ENCODE measurements around the gene TNS1. TPM values are rescaled to one million over a fixed set of nuclear protein-coding genes. Genes with fewer than 3 reads are reported as not detected.
A peak's percentile ranks its signal among the peaks of the same experiment; 100 is the strongest.

The TNS1 gene
- total RNA-seq, 1 donor from 2014 or later: 227 TPM

- Mint-ChIP-seq H3K27ac (ENCODE audit: unreplicated experiment) (peak overlapping the region; percentile 75), H3K27me3 (ENCODE audit: low read depth) (no peaks in the 10 kb centered on the region), H3K9me3 (ENCODE audit: low read depth) (no peaks in the 10 kb centered on the region), H3K36me3 (ENCODE audit: low read depth) (peaks cover 47% of the 10 kb centered on the region), H3K4me1 (ENCODE audit: low read depth) (peaks cover 48% of the 10 kb centered on the region), H3K4me3 (ENCODE audit: unreplicated experiment) (no peak overlapping the region)
- no peak for TF ChIP-seq CTCF (IDR thresholded peaks at IDR 0.05)
- DNase-seq (ENCODE audit: low spot score): peak; percentile 61
These were observed 174.5 kb downstream of the TNS1 start for GRCh38 chr2:217828336-217828735.

GRCh38 chr2:217827430-217828201, 175.2 kb downstream of the TNS1 start:
- Mint-ChIP-seq H3K36me3 (ENCODE audit: low read depth) (peaks cover 43% of the 10 kb centered on the region), H3K4me3 (ENCODE audit: unreplicated experiment) (no peak overlapping the region), H3K9me3 (ENCODE audit: low read depth) (no peaks in the 10 kb centered on the region), H3K27me3 (ENCODE audit: low read depth) (no peaks in the 10 kb centered on the region), H3K4me1 (ENCODE audit: low read depth) (peaks cover 54% of the 10 kb centered on the region), H3K27ac (ENCODE audit: unreplicated experiment) (peak overlapping the region; percentile 80)
- no peak for TF ChIP-seq CTCF (IDR thresholded peaks at IDR 0.05)
- DNase-seq (ENCODE audit: low spot score): peak; percentile 67

- TF ChIP-seq CTCF (IDR thresholded peaks at IDR 0.05): no peak
- H3K4me1 Mint-ChIP-seq (ENCODE audit: low read depth): peaks cover 57% of the 10 kb centered on the region
- DNase-seq (ENCODE audit: low spot score): no peak
- H3K27me3 Mint-ChIP-seq (ENCODE audit: low read depth): no peaks in the 10 kb centered on the region
- no peak overlapping the region for H3K4me3 Mint-ChIP-seq (ENCODE audit: unreplicated experiment)
- H3K36me3 Mint-ChIP-seq (ENCODE audit: low read depth): peaks cover 45% of the 10 kb centered on the region
- H3K9me3 Mint-ChIP-seq (ENCODE audit: low read depth): no peaks in the 10 kb centered on the region
- H3K27ac Mint-ChIP-seq (ENCODE audit: unreplicated experiment): peak overlapping the region; percentile 80
These were observed 175.8 kb downstream of the TNS1 start for GRCh38 chr2:217826991-217827390.

GRCh38 chr2:217826520-217826919, 176.3 kb downstream of the TNS1 start:
- H3K4me3 Mint-ChIP-seq (ENCODE audit: unreplicated experiment): no peak overlapping the region
- DNase-seq (ENCODE audit: low spot score): peak; percentile 88
- no peak for TF ChIP-seq CTCF (IDR thresholded peaks at IDR 0.05)
- peaks cover 58% of the 10 kb centered on the region for H3K4me1 Mint-ChIP-seq (ENCODE audit: low read depth)
- H3K27ac Mint-ChIP-seq (ENCODE audit: unreplicated experiment): peak overlapping the region; percentile 59
- no peaks in the 10 kb centered on the region for H3K9me3 Mint-ChIP-seq (ENCODE audit: low read depth)
- H3K36me3 Mint-ChIP-seq (ENCODE audit: low read depth): peaks cover 42% of the 10 kb centered on the region
- no peaks in the 10 kb centered on the region for H3K27me3 Mint-ChIP-seq (ENCODE audit: low read depth)

GRCh38 chr2:217825469-217826235, 177.1 kb downstream of the TNS1 start:
- Mint-ChIP-seq H3K27ac (ENCODE audit: unreplicated experiment) (peak overlapping the region; percentile 59), H3K9me3 (ENCODE audit: low read depth) (no peaks in the 10 kb centered on the region), H3K4me3 (ENCODE audit: unreplicated experiment) (no peak overlapping the region), H3K4me1 (ENCODE audit: low read depth) (peaks cover 62% of the 10 kb centered on the region), H3K36me3 (ENCODE audit: low read depth) (peaks cover 44% of the 10 kb centered on the region), H3K27me3 (ENCODE audit: low read depth) (no peaks in the 10 kb centered on the region)
- TF ChIP-seq CTCF (IDR thresholded peaks at IDR 0.05): no peak
- DNase-seq (ENCODE audit: low spot score): peak; percentile 38
